Bronchial epithelial cell (primary cell): Measurements from ENCODE around the gene CDC42BPG. TPM values are rescaled to one million over a fixed set of nuclear protein-coding genes. Genes with fewer than 3 reads are reported as not detected.

Experiments
- DNase-seq: peaks from one replicate; pipeline ENCODE4 v3.0.0-alpha.2; 2010; ENCODE audit warnings: low read depth
- FAIRE-seq: peaks from 2 replicates; lab custom pipeline; 2011; peaks lifted over from hg19 to GRCh38; lab: Jason Lieb, UNC
- H3K27me3 ChIP-seq: 2 replicates; pipeline ENCODE4 v1.5.1; 2011; ENCODE audit warnings: low read length; ENCODE audit not compliant: control insufficient read depth, insufficient read depth
- H3K36me3 ChIP-seq: 2 replicates; pipeline ENCODE4 v1.5.1; 2011; ENCODE audit warnings: low read length; ENCODE audit not compliant: control insufficient read depth, insufficient read depth
- H3K4me3 ChIP-seq: 2 replicates; pipeline ENCODE4 v1.5.1; 2011; ENCODE audit warnings: mild to moderate bottlenecking, low read depth, low read length, control low read depth
- total RNA-seq: library from RNA; depleted of rRNA; stranded (reverse); fragments of >200 nt; gene quantifications from 2 replicates; pipeline ENCODE4 v1.2.1, GENCODE V29; 2014
- TF ChIP-seq, protein P1 (sequence below): IDR thresholded peaks from 2 replicates; pipeline ENCODE4 v1.5.1; 2011; ENCODE audit warnings: mild to moderate bottlenecking, moderate library complexity, low read length, control low read depth, inconsistent platforms; ENCODE audit not compliant: insufficient read depth, severe bottlenecking

Gene CDC42BPG
- total RNA-seq, 1 donor from 2014 or later = 16.6 TPM

DNA sequence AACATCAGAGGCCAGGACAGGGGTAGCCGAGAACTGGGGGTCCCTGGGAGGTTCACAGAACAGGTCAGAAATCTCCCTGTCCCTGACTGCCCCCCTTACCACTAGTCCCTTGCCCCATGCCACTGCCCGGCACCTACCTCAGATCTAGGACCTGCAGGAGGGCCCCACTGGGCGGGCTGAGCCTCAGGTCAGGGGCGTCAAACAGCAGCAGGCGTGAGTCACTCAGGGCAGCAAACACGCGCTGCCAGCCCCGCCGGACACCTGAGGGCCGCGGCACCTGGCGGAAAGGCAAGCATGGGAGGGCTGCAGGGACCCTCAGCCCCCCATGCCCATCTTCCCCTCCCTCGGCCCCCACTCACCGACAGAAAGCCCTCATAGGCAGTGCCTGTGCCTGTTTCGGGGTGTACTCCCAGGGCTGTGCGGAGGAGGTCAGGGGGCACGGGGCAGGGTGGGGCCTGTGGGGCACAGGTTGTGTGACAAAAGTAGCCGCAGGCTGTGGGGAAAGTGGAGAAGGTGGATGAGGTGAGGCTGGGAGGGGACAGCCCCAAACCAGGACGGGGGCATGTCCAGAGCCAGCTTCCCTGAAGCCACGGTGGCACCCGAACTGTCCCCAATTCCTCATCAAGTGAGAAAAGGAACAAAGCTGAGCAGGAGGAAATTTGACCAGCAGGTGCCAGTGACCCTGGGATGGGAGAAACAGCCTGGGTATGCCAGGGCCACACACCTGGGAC is 11.8 kb downstream of the CDC42BPG start:
- no peak for FAIRE-seq

DNA sequence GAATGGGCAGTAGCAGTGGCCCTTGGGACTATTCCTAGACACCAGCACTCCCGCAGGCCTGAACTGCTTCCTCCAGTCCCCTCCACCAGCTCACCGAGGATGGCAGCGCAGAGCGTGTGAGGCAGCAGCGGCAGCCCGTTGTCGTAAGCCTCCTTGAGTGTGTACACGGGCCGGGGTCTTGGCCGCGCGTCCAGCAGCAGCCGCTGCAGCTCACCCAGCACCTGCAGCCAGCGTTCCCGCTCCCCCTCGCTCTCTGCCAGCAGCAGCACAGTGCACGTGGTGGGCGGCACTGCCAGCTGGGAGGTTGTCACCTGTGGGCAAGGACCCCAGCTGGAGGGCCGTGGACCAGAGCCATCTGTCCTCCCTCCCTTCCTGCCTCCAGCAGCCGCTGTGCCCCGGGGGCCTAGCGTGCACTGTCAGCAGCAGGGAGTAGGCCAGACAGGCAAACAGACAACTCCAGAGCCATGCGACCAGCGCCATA is 13.0 kb downstream of the CDC42BPG start:
- Histone ChIP-seq H3K27me3 (no peaks in the 10 kb centered on the region), H3K36me3 (peaks cover 74% of the 10 kb centered on the region), H3K4me3 (no peak overlapping the region)
- TF ChIP-seq, protein P1, sequence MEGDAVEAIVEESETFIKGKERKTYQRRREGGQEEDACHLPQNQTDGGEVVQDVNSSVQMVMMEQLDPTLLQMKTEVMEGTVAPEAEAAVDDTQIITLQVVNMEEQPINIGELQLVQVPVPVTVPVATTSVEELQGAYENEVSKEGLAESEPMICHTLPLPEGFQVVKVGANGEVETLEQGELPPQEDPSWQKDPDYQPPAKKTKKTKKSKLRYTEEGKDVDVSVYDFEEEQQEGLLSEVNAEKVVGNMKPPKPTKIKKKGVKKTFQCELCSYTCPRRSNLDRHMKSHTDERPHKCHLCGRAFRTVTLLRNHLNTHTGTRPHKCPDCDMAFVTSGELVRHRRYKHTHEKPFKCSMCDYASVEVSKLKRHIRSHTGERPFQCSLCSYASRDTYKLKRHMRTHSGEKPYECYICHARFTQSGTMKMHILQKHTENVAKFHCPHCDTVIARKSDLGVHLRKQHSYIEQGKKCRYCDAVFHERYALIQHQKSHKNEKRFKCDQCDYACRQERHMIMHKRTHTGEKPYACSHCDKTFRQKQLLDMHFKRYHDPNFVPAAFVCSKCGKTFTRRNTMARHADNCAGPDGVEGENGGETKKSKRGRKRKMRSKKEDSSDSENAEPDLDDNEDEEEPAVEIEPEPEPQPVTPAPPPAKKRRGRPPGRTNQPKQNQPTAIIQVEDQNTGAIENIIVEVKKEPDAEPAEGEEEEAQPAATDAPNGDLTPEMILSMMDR = no peak
- DNase-seq = no peak
- FAIRE-seq = no peak

More for the DNA sequence above, 11.8 kb downstream of the CDC42BPG start:
- Histone ChIP-seq H3K36me3 (peaks cover 65% of the 10 kb centered on the region), H3K27me3 (no peaks in the 10 kb centered on the region), H3K4me3 (no peak overlapping the region)
- no peak for DNase-seq
- TF ChIP-seq, protein P1 = no peak

DNA sequence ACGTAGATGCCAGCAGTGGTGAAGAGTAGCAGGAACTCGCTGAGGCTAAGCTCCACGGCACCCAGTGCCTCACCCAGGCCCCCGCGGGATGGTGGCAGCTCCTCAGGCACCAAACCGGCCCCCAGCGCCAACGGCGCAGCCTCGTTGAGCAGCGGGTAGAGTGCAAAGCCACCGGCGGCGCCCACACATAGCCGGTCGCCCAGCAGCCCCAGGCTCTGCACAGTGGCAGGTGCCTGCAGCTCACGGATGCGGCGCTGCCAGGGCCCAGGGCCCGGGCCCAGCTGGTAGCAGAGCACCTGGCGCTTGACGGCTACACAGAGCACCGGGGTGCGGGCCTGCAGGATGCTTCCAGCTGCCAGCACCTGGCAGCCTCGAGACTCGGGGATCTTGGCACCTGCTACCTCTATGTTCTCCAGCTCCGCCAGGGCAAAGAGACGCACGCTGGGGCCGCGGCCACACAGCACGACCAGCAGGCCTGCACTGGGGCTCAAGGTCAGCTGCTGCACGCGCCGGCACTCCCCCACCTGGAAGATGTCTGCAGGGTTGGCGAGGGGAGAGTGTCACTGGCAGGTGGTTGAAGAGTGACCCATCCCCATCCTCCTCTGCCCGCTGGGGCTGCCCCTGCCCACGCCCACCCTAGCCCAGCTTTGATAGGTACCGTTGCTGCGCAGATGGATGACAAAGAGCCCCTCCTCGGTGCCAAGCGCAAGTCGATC is 14.8 kb downstream of the CDC42BPG start:
- Histone ChIP-seq H3K4me3 (no peak overlapping the region), H3K36me3 (peaks cover 75% of the 10 kb centered on the region), H3K27me3 (no peaks in the 10 kb centered on the region)
- FAIRE-seq = no peak
- TF ChIP-seq, protein P1 = no peak
- DNase-seq = no peak

DNA sequence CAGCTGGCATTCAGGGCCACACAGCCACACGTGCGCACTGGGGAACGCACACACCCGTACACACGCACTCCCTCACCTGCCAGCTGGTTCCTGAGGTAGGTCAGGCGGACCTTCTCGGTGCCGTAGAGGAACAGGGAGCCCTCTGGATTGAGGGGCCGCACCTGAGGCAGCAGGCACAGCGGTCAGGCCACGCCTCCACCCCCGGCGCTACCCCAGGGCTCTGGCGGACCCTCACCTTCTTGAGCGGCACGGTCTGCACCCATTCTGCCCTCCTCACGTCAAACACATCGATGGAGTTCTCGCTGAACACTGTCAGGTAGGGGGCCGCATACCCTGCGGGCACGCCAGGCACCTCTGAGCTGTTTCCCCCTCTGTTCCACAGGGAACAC is 17.0 kb downstream of the CDC42BPG start:
- TF ChIP-seq, protein P1 = no peak
- Histone ChIP-seq H3K4me3 (no peak overlapping the region), H3K27me3 (no peaks in the 10 kb centered on the region), H3K36me3 (peaks cover 57% of the 10 kb centered on the region)
- FAIRE-seq = no peak
- DNase-seq = no peak

DNA sequence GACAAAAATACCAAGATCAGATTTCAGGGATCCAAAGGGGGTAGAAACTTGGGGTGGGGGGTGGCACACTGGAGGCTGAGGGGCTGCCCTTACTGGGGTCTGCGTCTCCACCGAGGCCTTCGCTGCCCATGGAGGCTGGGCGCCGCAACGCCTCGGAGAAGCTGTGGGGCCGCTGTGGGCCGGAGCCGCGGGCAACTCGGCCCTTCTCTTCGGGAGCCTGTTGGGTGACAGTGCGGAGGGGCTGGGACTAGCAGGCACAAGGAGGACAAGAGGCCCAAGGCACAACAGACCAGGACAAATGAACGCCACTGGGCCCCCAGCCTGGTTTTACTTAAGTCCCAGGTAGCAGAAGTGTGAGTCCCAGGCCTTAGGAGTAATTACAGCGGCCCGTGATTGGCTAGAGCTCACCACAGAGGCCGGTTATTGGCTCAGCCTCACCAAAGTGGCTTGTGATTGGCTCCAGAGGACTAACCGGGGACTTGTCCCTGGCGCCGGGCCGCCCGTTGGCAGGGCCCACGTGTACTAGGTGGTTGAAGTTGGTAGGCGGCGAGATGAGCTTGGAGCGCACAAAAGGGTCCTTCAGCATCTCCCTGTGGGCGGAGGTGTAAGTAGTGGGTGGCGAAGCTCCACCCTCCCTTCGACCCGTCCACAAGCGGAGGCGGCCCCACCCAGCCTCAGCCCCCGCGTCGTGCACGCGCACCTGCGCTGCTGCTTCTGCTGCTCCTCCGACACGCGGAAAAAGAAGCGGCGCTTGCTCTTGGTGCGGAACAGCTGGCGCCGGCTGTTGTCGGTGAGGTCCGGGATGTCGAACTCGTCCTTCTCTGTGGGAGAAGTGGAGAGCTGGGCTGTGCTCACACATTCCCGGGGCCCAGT is 17.6 kb downstream of the CDC42BPG start:
- Histone ChIP-seq H3K27me3 (no peaks in the 10 kb centered on the region), H3K4me3 (no peak overlapping the region), H3K36me3 (peaks cover 52% of the 10 kb centered on the region)
- TF ChIP-seq, protein P1 = no peak
- FAIRE-seq (no peak), DNase-seq (no peak)
